NCI-H2196 (cell line): Measurements from ENCODE around the gene MDM2.
"Not testable (repeated sequence)": the region's sequence is repeated elsewhere in the genome, so short reads cannot be mapped to it uniquely, and the experiment has no call there.

Source experiments
- DNase-seq: peaks from one replicate; lab custom pipeline; 2025; ENCODE audit not compliant: unreplicated experiment; lab: John Stamatoyannopoulos, UW

Gene MDM2

DNA sequence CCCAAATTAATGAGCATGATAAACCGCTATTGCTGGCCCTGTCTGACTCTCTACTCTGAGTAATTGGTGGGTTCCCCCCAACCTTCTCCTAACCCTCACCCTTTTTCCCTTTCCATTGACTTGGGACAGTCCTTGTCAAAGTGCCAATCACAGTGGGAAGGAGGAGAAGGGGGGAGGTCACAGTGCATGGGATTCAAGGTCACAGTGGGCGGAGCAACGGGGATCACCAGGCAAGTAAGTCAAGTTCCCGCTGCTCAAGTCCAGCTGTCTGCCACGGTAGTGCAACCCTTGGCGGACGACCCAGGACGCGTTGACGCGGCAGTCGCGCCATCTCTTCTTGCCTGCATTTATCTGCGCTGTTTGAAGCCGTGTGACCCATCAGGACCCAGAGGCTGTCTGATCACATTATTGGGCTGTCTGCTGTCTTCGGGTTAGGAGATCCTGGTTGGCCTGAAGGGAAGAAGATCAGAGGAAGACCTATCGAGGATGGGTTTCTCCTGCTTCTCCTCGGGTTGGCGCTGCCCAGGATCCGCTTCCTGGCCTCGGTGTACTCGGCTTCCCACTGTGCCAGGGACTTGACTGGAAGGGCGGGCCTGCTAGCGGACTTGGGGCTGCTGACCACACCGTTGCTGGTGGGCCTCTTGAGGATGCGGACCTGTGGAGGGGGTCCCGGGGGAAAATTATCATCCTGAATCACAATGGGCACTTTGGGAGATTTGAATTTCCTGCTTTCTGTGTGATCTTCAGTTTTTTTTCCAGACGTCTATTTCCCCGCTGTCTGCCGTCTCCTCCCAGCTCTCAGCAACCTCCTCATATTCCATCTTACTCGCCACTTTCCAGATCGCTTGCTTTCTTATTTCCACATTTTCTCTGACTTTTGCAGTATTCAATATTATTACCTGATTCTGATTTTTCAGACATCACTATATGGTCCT lies 3.1 kb upstream of the MDM2 start:
- no peak for DNase-seq

DNA sequence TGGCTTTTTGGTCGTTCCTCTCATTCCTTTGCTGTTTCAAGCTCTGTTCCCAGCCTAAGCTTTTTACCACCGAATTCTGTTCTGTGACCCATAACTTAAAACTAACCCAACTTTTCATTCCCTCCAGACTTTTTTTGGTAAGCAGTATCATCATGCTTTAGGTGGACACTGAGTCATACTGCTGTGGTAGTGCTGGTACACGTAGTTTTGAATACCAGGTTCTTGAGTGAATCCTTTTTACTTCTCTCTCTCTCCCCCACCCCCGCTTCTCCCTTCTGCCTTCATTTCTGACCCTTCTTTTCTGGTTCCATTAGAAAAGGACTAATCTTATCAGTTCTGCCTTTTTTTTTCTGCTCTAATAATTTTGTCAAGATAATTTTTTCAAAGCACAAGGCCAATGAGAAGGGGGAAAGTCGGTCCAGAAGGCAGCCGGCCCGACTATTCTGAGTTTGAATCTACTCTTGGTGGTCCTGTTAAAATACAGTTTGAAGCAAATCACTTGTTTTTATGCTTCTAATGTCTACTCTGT lies 2.3 kb upstream of the MDM2 start:
- DNase-seq, result no peak

DNA sequence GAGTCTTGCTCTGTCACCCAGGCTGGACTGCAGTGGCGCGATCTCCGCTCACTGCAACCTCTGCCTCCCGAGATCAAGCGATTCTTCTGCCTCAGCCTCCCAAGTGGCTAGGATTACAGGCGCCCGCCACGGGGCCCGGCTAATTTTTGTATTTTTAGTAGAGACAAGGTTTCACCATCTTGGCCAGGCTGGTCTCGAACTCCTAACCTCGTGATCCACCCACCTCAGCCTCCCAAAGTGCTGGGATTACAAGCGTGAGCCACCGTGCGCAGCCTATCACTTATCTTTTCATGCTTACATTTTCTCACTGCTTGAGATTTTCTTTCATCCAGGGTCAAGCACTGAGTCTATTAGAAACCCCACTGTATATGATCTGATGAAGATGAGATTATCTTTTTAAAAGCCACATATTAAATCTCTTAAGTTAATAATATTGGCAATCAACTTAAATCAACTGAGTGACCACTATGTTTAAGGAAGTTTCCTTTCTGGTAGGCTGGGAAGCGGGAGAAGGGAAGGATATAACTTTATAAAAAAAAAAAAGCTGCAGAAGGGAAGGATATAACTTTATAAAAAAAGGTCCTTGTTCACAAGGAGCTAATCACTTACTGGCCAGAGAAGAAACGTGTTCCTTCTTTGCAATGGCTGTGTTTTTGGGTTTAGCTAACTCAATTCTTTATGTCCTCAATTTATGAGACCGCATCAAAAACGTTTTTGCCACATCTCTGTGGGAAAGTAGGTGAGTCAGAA lies 1.3 kb upstream of the MDM2 start:
- no peak for DNase-seq

DNA sequence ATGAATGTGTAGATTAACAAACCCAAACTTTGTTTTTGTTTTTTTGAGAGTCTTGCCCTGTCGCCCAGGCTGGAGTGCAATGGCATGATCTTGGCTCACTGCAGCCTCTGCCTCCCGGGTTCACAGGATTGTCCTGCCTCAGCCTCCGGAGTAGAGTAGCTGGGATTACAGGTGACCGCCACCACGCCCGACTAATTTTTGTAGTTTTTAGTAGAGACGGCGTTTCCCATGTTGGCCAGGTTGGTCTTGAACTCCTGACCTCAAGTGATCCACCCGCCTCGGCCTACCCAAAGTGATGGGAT lies 752 bp upstream of the MDM2 start:
- not testable (repeated sequence) for DNase-seq

DNA sequence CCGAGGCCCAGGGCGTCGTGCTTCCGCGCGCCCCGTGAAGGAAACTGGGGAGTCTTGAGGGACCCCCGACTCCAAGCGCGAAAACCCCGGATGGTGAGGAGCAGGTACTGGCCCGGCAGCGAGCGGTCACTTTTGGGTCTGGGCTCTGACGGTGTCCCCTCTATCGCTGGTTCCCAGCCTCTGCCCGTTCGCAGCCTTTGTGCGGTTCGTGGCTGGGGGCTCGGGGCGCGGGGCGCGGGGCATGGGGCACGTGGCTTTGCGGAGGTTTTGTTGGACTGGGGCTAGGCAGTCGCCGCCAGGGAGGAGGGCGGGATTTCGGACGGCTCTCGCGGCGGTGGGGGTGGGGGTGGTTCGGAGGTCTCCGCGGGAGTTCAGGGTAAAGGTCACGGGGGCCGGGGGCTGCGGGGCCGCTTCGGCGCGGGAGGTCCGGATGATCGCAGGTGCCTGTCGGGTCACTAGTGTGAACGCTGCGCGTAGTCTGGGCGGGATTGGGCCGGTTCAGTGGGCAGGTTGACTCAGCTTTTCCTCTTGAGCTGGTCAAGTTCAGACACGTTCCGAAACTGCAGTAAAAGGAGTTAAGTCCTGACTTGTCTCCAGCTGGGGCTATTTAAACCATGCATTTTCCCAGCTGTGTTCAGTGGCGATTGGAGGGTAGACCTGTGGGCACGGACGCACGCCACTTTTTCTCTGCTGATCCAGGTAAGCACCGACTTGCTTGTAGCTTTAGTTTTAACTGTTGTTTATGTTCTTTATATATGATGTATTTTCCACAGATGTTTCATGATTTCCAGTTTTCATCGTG lies 612 bp downstream of the MDM2 start:
- peak; percentile 95 for DNase-seq

DNA sequence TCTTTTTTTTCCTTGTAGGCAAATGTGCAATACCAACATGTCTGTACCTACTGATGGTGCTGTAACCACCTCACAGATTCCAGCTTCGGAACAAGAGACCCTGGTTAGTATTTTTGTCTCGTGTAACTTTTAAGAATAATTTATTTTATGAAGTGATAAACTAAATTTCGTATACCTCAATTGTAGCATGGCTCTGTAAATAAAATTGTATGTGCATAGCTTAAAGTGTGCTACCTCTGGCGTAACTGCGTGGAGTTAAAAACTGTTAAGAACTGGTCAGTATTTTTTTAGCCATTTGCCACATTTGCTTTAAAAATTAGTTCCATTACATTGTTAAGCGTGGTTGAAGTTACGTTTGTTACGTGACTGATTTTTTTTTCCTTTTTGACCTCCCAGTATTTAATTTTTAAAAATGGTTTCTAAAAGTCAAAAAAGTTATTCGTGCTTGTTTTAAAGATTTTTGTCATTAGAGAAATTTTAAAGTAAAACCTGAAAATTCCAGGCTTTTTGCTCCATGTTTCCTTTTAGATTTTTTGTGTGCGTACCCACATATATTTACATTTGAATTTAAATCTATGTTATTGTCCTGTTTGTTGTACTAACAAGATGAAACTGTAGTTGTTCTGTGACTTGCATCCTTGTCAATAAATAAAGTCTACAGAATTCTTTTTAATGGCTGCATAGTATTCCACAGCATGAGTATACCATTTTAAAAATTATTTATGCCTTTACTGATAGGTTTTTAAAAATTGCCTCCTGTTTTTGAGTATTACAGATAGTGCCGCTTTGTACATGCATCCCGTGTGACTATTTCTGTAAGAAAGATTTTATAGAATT lies 1.4 kb downstream of the MDM2 start:
- DNase-seq, result no peak

DNA sequence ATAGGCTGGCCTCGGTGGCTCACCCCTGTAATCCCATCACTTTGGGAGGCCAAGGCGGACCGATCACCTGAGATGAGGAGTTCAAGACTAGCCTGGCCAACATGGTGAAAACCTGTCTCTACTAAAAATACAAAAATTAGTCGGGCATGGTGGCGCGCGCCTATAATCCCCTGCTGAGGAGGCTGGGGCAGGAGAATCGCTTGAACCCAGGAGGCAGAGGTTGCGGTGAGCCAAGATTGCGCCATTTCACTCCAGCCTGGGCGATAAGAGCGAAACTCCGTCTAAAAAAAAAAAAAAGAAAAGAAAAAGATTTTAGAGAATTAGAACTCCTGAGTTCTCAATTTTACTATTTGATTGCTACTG lies 2.0 kb downstream of the MDM2 start:
- DNase-seq, result not testable (repeated sequence)

DNA sequence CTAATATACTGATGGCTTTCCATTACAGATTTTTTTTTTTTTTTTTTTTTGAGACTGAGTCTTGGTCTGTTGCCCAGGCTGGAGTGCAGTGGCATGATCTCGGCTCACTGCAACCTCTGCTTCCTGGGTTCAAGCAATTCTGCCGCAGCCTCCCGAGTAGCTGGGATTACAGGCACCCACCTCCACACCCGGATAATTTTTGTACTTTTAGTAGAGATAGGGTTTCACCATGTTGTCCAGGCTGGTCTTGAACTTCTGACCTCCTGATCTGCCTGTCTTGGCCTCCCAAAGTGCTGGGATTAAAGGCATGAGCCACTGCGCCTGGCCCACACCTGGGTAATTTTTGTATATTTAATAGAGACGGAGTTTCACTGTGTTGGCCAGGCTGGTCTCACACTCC lies 3.6 kb downstream of the MDM2 start:
- DNase-seq, result not testable (repeated sequence)

DNA sequence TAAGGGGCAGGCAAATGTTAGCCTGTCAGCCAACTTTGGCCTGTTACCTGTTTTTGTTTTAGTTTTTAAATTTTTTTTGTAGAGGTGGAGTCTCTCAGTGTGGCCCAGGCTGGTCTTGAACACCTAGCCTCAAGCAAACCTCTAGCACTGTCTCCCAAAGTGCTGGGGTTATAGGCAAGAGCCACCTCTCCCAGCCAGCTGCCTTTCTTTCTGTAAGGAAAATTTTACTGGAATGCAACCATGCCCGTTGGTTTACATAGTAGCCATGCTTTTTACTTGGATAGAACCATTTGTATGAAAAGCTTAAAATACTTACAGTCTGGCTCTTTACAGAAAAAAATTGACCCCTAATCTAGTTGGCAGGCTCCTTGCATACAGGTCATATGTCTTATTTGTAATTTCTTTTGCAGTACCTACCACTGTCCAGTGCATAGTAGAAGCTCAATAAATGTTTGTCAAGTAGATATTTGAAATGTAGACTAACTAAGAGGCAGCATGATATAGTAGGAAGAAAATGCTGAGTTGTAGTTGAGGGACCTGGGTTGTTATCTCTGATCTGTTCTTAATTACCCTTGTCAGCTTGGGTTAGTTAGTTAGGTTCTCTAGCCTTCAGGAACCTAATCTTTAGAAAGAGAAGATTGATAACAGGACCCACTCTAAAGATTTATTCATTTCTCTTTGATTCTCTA lies 4.7 kb downstream of the MDM2 start:
- DNase-seq, result no peak

DNA sequence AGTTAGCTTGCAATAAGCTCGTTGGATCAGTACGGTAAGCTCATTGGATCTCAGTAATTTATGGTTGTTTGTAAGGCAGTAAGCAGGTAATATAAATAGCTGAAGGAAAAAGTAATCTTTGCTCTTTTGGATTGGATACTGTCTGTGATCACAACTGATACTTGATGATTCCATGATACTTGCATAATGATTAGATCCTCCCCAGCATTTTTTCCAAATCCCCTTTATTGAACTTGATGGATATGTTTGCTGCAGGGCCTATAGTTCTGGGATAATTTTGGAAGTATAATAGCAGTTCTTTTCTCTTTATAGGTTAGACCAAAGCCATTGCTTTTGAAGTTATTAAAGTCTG lies 5.2 kb downstream of the MDM2 start:
- no peak for DNase-seq

DNA sequence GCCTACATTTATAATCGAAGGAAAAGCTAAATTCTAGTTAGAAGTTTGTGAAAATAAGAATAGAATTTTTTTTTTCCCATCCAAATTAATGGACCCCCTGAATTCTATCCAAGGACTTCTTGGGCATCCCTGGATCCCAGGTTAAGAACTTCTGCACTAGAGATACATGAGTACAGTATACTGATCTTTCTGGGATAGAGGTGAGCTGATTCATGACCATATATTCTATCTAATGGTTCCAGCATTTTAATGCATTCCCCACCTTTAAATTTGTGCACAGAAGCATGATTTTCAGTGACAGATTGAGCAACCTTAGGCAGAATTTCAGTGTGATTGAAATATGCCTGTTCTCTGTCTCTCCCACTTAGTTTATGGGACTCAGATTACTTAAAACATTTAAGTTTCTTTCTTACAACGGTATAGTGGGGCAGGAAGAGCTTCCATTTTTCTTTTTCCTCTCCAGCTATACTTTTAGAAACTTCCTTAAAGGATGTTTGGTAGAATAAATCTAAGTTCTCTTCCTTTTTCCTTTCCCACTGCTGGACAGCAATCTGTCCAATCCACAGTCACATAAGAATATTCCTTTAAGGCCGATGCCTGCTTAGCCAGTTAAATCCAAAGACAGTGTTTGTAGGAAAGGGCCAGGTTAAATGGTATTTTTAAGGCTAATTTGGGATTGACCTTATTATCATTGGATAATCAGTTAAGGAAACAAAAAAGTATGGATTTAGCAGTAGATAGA lies 6.7 kb downstream of the MDM2 start:
- no peak for DNase-seq

DNA sequence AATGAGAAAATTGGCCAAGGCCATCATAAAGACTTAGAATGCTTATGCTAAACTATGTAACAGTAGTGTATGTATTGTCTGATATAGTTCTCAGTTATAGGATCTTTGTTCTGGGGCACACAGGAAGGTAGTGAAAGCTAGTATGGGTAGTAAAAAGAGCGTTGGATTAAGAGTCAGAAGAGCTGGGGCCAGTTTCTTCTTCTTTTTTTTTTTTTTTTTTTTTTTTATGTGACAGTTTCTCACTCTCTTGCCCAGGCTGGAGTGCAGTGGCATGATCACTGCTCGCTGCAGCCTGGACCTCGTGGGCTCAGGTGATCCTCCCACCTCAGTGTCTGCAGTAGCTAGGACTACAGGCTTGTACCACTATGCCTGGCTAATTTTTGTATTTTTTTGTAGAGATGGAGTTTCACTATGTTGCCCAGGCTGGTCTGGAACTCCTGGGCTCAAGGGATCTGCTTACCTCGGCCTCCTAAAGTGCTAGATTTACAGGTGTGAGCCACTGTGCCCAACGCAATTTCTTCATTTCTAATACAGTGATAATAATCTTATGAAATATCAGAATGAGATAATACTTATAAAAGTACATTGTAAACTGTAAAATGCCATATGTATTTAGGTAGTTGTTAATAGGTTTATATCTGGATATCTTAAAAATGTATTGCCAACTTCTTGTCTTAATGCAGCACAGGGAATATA lies 7.4 kb downstream of the MDM2 start:
- no peak for DNase-seq

DNA sequence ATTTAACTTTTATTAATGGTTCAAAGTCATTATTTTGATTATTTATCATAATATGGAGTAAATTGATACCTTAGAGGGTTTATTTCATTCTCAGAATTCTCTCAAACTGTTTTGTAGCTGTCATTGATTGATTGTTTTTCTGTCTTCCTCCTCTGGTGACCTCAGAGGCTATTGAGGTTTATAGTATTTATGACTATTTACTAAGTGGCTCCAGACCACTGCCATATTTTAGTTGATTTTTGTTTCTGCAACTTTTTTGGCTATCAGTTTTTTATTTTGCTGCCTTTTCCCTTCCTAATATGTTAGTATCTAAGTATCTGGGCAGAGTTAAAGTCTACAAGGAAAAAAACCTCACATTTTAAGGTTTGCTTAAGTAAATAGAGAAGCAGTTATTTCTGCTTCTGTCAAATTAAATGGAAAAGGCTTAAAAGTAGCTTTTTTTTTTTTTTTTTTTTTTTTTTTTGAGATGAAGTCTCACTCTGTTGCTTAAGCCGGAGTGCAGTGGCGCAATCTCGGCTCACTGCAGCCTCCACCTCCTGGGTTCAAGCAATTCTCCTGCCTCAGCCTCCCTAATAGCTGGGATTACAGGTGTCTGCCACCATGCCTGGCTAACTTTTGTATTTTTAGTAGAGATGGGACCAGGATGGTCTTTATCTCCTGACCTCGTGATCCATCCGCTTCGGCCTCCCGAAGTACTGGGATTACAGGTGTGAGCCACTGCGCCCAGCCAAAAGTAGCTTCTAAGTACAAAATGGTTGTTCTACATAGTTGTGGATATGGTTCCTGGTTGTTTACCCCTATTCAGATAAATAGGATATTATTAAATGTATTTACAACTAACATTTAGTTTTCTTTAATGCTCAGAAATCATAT lies 8.2 kb downstream of the MDM2 start:
- DNase-seq, result no peak

DNA sequence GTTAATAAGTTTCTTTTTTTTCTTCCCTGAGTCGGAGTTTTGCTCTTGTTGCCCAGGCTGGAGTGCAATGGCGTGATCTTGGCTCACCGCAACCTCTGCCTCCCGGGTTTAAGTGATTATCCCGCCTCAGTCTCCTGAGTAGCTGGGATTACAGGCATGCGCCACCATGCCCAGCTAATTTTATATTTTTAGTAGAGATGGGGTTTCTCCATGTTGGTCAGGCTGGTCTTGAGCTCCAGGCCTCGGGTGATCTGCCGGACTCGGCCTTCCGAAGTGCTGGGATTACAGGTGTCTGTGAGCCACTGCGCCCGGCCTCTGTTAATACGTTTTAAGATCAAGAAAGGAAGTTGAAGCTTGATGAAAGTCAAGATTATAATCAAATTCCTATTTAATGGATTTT lies 11.5 kb downstream of the MDM2 start:
- DNase-seq, result not testable (repeated sequence)

DNA sequence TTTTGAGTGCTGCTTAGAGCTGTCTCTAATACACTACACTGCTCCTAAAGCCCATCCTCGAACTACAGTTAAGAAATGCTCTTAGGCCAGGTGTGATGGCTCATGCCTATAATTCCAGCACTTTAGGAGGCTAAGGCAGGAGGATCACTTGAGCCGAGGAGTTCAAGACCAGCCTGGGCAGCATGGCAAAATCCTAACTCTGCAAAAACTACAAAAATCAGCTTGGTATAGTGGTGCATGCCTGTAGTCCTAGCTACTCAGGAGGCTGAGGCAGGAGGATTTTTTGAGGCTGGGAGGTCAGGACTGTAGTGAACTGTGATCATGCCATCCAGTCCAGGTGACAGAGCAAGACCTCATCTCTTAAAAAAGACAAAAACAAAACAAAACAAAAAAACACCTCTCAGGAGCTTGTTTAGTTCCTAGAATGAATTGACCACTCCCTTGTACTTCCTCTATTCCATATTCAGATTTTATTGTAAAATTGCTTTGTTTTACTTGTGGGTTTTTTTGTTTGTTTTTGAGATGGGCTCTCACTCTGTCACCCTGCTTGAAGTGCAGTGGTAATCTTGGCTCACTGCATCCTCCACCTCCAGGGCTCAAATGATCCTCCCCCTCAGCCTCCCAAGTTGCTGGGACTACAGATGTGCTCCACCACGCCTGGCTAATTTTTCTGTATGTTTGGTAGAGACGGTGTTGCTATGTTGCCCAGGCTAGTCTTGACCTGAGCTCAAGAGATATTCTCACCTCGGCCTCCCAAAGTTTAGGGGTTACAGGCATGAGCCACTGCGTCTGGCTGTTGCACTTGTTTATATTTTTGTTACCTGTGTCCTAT lies 13.6 kb downstream of the MDM2 start:
- no peak for DNase-seq

DNA sequence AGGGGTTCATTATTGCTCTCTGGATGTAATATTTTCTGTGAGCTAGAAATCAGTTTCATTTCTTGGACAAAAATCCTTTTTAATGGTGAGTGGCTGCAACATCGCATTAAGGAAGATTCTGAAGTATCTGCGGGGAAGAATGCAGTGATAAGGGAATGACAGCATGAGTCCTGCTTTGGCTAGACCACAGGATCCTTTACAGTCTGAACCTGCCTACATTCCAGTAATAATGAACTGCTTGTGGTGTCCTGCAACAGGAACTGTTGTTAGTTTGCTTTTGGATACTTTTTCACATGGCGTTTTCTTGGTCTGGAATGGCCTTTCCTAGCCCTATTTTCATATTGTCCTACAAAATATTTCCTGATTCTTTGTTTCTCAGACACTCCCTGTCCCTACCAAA lies 15.7 kb downstream of the MDM2 start:
- DNase-seq, result no peak

DNA sequence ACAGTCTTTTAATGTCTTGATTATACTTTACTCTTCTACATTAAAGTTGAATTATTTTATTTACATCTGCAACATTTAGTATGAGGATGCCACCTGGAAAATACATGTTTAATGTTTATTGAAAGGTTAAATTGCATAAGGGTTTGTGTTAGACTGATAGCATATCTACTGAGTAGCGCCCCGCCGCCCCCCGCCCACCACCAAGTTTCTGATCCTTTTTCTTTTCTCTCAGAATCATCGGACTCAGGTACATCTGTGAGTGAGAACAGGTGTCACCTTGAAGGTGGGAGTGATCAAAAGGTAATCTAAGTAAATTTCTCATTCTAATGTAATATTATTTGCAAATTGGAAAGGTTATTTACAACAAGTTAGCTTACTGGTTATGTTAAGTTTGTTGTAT lies 16.2 kb downstream of the MDM2 start:
- no peak for DNase-seq
